Naive thymus-derived CD8-positive, alpha-beta T cell (primary cell): ENCODE measurements around the gene TRIM69. TPM values are rescaled to one million over a fixed set of nuclear protein-coding genes. Genes with fewer than 3 reads are reported as not detected.
"Not testable (repeated sequence)": the region's sequence is repeated elsewhere in the genome, so short reads cannot be mapped to it uniquely, and the experiment has no call there.

Experiments used
- ATAC-seq, 2 donors: fragments of 150-1000 bp; cut with Tn5 transposase in 1 of 2; sonication (Bioruptor Pico), chemical (Tn5 transposase) in 1 of 2; 1 replicate in 1 of 2; 2 replicates in 1 of 2; pipeline ENCODE4 v1.10.0; 2021; ENCODE audit warnings: mild to moderate bottlenecking in 2 of 2, moderate library complexity in 2 of 2
- POLR2A ChIA-PET: fragments of 350-600 bp; sonication (Branson Sonifier 250); formaldehyde crosslinking; loops from one replicate; lab custom pipeline; 2021; ENCODE audit warnings: antibody characterized with exemption; lab: Charles Lee
- DNase-seq, 10 donors: peaks; one replicate each; pipeline versions ENCODE4 v3.0.0 to v3.0.0-alpha.2; 2020 to 2022
- H3K27ac Mint-ChIP-seq, 10 donors: one replicate each; pipeline ENCODE4 v1.8.0; 2020 to 2022; ENCODE audit warnings: mild to moderate bottlenecking in 10 of 10, mixed read lengths in 10 of 10, moderate library complexity in 4 of 10, inconsistent platforms in 1 of 10
- H3K27me3 Mint-ChIP-seq, 5 donors: one replicate each; pipeline ENCODE4 v1.8.0; 2021 to 2022; ENCODE audit warnings: mixed read lengths in 5 of 5
- H3K36me3 Mint-ChIP-seq, 3 donors: one replicate each; pipeline ENCODE4 v1.8.0; 2020 to 2022; ENCODE audit warnings: mixed read lengths in 3 of 3, mild to moderate bottlenecking in 2 of 3, inconsistent platforms in 1 of 3
- H3K4me1 Mint-ChIP-seq, 4 donors: one replicate each; pipeline ENCODE4 v1.8.0; 2021 to 2022; ENCODE audit warnings: mixed read lengths in 4 of 4
- H3K4me3 Mint-ChIP-seq, 10 donors: one replicate each; pipeline ENCODE4 v1.8.0; 2020 to 2022; ENCODE audit warnings: mild to moderate bottlenecking in 10 of 10, mixed read lengths in 10 of 10, moderate library complexity in 6 of 10, inconsistent platforms in 1 of 10
- H3K9me3 Mint-ChIP-seq, 9 donors: one replicate each; pipeline ENCODE4 v1.8.0; 2020 to 2022; ENCODE audit warnings: mixed read lengths in 9 of 9, mild to moderate bottlenecking in 3 of 9, inconsistent platforms in 1 of 9, moderate library complexity in 1 of 9
- polyA plus RNA-seq, 3 donors: library from polyadenylated mRNA; unstranded; fragments of 300-500 nt; fragmentation: Illumina TruSeq; gene quantifications; one replicate each; pipeline ENCODE4 v1.2.3, GENCODE V29; 2021
- total RNA-seq, 8 experiments: library from RNA in 2 of 8; stranded (reverse) in 2 of 8; gene quantifications; one replicate each; pipeline ENCODE4 v1.2.3 and lab custom pipeline; 2021 to 2026

Gene TRIM69
- total and polyA plus RNA-seq, 5 experiments from 2014 or later = 28.9 to 34.9 (median 31.6) TPM

- Mint-ChIP-seq H3K27me3 (no peaks in the 10 kb centered on the region), H3K4me1 (peaks cover 0 to 9% (median under 1%) of the 10 kb centered on the region in 4 donors), H3K36me3 (peaks cover 6 to 46% (median 30%) of the 10 kb centered on the region in 3 donors), H3K27ac (no peak overlapping the region), H3K9me3 (peaks cover 0 to 43% (median 17%) of the 10 kb centered on the region in 9 donors), H3K4me3 (no peak overlapping the region)
- POLR2A ChIA-PET = interaction anchor here (1.0 kb wide), 1 partner anchor 20 kb away, joined by 3 read pairs; no protein-coding TSS in a partner anchor
- ATAC-seq (no peak), DNase-seq (no peak)
Observed at GRCh38 chr15:44753345-44753744, 17.0 kb downstream of the TRIM69 start.

GRCh38 chr15:44763187-44763586 is 26.9 kb downstream of the TRIM69 start:
- H3K9me3 Mint-ChIP-seq = no peaks in the 10 kb centered on the region
- no peak overlapping the region for H3K27ac Mint-ChIP-seq
- no peaks in the 10 kb centered on the region for H3K4me1 Mint-ChIP-seq
- H3K36me3 Mint-ChIP-seq = peaks cover 0 to 11% (median 4%) of the 10 kb centered on the region in 3 donors
- no peak overlapping the region for H3K4me3 Mint-ChIP-seq
- POLR2A ChIA-PET = no interaction called here
- DNase-seq (no peak), ATAC-seq (no peak)
- no peaks in the 10 kb centered on the region for H3K27me3 Mint-ChIP-seq

- no peak overlapping the region for H3K27ac Mint-ChIP-seq
- H3K27me3 Mint-ChIP-seq = no peaks in the 10 kb centered on the region
- H3K4me3 Mint-ChIP-seq = no peak overlapping the region
- H3K36me3 Mint-ChIP-seq = peaks cover 0 to 14% (median 4%) of the 10 kb centered on the region in 3 donors
- H3K9me3 Mint-ChIP-seq = no peaks in the 10 kb centered on the region
- ATAC-seq (no peak), DNase-seq (no peak)
- POLR2A ChIA-PET = no interaction called here
- H3K4me1 Mint-ChIP-seq = no peaks in the 10 kb centered on the region
Observed at GRCh38 chr15:44763848-44764247, 27.5 kb downstream of the TRIM69 start.

- Mint-ChIP-seq H3K27ac (peak overlapping the region in 1 of 10 donors; percentile 3), H3K9me3 (peaks cover 0 to 8% (median 2%) of the 10 kb centered on the region in 9 donors), H3K4me1 (no peaks in the 10 kb centered on the region), H3K4me3 (no peak overlapping the region), H3K27me3 (no peaks in the 10 kb centered on the region), H3K36me3 (peaks cover 3 to 18% (median 4%) of the 10 kb centered on the region in 3 donors)
- no peak for DNase-seq
- no peak for ATAC-seq
- POLR2A ChIA-PET = interaction anchor here (1.4 kb wide), 1 partner anchor 102 kb away, joined by 5 read pairs; the partner anchor contains the start of gene SPG11
Observed at GRCh38 chr15:44765036-44765435, 28.7 kb downstream of the TRIM69 start.

GRCh38 chr15:44769521-44769920 is 33.2 kb downstream of the TRIM69 start:
- Mint-ChIP-seq H3K27me3 (no peaks in the 10 kb centered on the region), H3K9me3 (peaks cover 3 to 51% (median 19%) of the 10 kb centered on the region in 9 donors), H3K27ac (no peak overlapping the region), H3K4me1 (peaks cover 0 to 5% (median 3%) of the 10 kb centered on the region in 4 donors), H3K36me3 (peaks cover 4 to 39% (median 32%) of the 10 kb centered on the region in 3 donors), H3K4me3 (no peak overlapping the region)
- POLR2A ChIA-PET = no interaction called here
- DNase-seq = no peak
- no peak for ATAC-seq

- H3K4me1 Mint-ChIP-seq, H3K4me3 Mint-ChIP-seq, ATAC-seq, POLR2A ChIA-PET, H3K27me3 Mint-ChIP-seq, H3K27ac Mint-ChIP-seq: not testable (repeated sequence)
- peak in 1 of 10 donors; percentile 3 for DNase-seq
- H3K9me3 Mint-ChIP-seq = peaks cover 3 to 51% (median 19%) of the 10 kb centered on the region in 9 donors
- peaks cover 4 to 39% (median 32%) of the 10 kb centered on the region in 3 donors for H3K36me3 Mint-ChIP-seq
Observed at GRCh38 chr15:44770715-44771114, 34.4 kb downstream of the TRIM69 start.

- H3K27ac Mint-ChIP-seq = no peak overlapping the region
- H3K36me3 Mint-ChIP-seq = peaks cover 0 to 22% (median 14%) of the 10 kb centered on the region in 3 donors
- H3K4me3 Mint-ChIP-seq = no peak overlapping the region
- H3K27me3 Mint-ChIP-seq = no peaks in the 10 kb centered on the region
- H3K4me1 Mint-ChIP-seq = peaks cover 0 to 5% (median 3%) of the 10 kb centered on the region in 4 donors
- ATAC-seq = no peak
- POLR2A ChIA-PET = no interaction called here
- H3K9me3 Mint-ChIP-seq = peaks cover 3 to 34% (median 11%) of the 10 kb centered on the region in 9 donors
- no peak for DNase-seq
Observed at GRCh38 chr15:44775953-44776352, 39.6 kb downstream of the TRIM69 start.

GRCh38 chr15:44779761-44780160 is 43.4 kb downstream of the TRIM69 start:
- DNase-seq (no peak), ATAC-seq (no peak)
- Mint-ChIP-seq H3K4me3 (no peak overlapping the region), H3K36me3 (no peaks in the 10 kb centered on the region), H3K27me3 (no peaks in the 10 kb centered on the region), H3K4me1 (peaks cover 3 to 12% (median 9%) of the 10 kb centered on the region in 4 donors), H3K9me3 (no peaks in the 10 kb centered on the region), H3K27ac (no peak overlapping the region)
- POLR2A ChIA-PET = no interaction called here

GRCh38 chr15:44780608-44781007 is 44.3 kb downstream of the TRIM69 start:
- ATAC-seq (no peak), DNase-seq (no peak)
- Mint-ChIP-seq H3K27me3 (no peaks in the 10 kb centered on the region), H3K4me3 (no peak overlapping the region), H3K36me3 (no peaks in the 10 kb centered on the region), H3K4me1 (peaks cover 3 to 13% (median 9%) of the 10 kb centered on the region in 4 donors), H3K9me3 (no peaks in the 10 kb centered on the region), H3K27ac (no peak overlapping the region)
- POLR2A ChIA-PET = no interaction called here

GRCh38 chr15:44781128-44781810 is 44.9 kb downstream of the TRIM69 start:
- Mint-ChIP-seq H3K4me3 (no peak overlapping the region), H3K27me3 (no peaks in the 10 kb centered on the region), H3K9me3 (no peaks in the 10 kb centered on the region), H3K4me1 (peaks cover 3 to 13% (median 9%) of the 10 kb centered on the region in 4 donors), H3K27ac (peak overlapping the region in 1 of 10 donors; percentile 29), H3K36me3 (no peaks in the 10 kb centered on the region)
- POLR2A ChIA-PET = interaction anchor here (0.6 to 1.4 kb wide), 4 partner anchors 45 to 189 kb away, joined by 3 to 5 read pairs (median 4); partner anchors contain the start of genes SPG11 and TRIM69
- DNase-seq (no peak), ATAC-seq (no peak)

GRCh38 chr15:44782516-44782915 is 46.2 kb downstream of the TRIM69 start:
- no peak for ATAC-seq
- no peaks in the 10 kb centered on the region for H3K36me3 Mint-ChIP-seq
- no peak overlapping the region for H3K4me3 Mint-ChIP-seq
- H3K27me3 Mint-ChIP-seq = no peaks in the 10 kb centered on the region
- POLR2A ChIA-PET = interaction anchor here (1.3 to 1.4 kb wide), 2 partner anchors 47 to 119 kb away, joined by 3 to 4 read pairs; partner anchors contain the start of genes SPG11 and TRIM69
- H3K27ac Mint-ChIP-seq = peak overlapping the region in 3 of 10 donors; percentile 8 to 73 (median 49)
- no peaks in the 10 kb centered on the region for H3K9me3 Mint-ChIP-seq
- DNase-seq = no peak
- peaks cover 3 to 13% (median 9%) of the 10 kb centered on the region in 4 donors for H3K4me1 Mint-ChIP-seq

- not testable (repeated sequence) for H3K9me3 Mint-ChIP-seq, H3K27me3 Mint-ChIP-seq, DNase-seq, ATAC-seq, H3K36me3 Mint-ChIP-seq
- Mint-ChIP-seq H3K27ac (peak overlapping the region; percentile 96 to 99 (median 98)), H3K4me3 (peak overlapping the region; percentile 94 to 99 (median 95)), H3K4me1 (peaks cover 5 to 15% (median 10%) of the 10 kb centered on the region in 4 donors)
- POLR2A ChIA-PET = interaction anchor here (1.5 kb wide), 1 partner anchor 64 kb away, joined by 5 read pairs; no protein-coding TSS in a partner anchor
Observed at GRCh38 chr15:44784918-44785274, 48.6 kb downstream of the TRIM69 start.

- H3K27ac Mint-ChIP-seq = peak overlapping the region in 3 of 10 donors; percentile 2 to 78 (median 15)
Observed at GRCh38 chr15:44788748-44789147, 52.4 kb downstream of the TRIM69 start.

More at GRCh38 chr15:44788748-44789147, 52.4 kb downstream of the TRIM69 start:
- H3K36me3 Mint-ChIP-seq = no peaks in the 10 kb centered on the region
- peaks cover 5 to 12% (median 8%) of the 10 kb centered on the region in 4 donors for H3K4me1 Mint-ChIP-seq
- peak overlapping the region in 2 of 10 donors; percentile 15 to 35 for H3K4me3 Mint-ChIP-seq
- peak in 1 of 2 donors; percentile 58 for ATAC-seq
- POLR2A ChIA-PET = interaction anchor here (1.3 to 1.4 kb wide), 3 partner anchors 53 to 126 kb away, joined by 6 to 8 read pairs (median 6); partner anchors contain the start of genes SPG11 and TRIM69
- DNase-seq = peak in 1 of 10 donors; percentile 69
- no peaks in the 10 kb centered on the region for H3K9me3 Mint-ChIP-seq
- peaks cover 0 to 6% (median 0%) of the 10 kb centered on the region in 5 donors for H3K27me3 Mint-ChIP-seq
